Sigmoid colon (tissue), 4 donors: Measurements from ENCODE around the gene CLTRN.

Experiments used
- EP300 ChIP-seq, 4 donors: sonication (generic); formaldehyde crosslinking; IDR thresholded peaks; one replicate each; pipeline ENCODE4 v1.6.1; 2017; ENCODE audit warnings: antibody characterized with exemption in 4 of 4
- POLR2AphosphoS5 ChIP-seq, 4 donors: sonication (generic); formaldehyde crosslinking; IDR thresholded peaks; one replicate each; pipeline ENCODE4 v1.6.1; 2017; ENCODE audit warnings: antibody characterized with exemption in 4 of 4
- TF ChIP-seq, protein P1 (sequence below), 4 experiments: fragments of 450-650 bp in 3 of 4; fragments of 200-600 bp in 1 of 4; IDR thresholded peaks; one replicate each; pipeline ENCODE4 v1.5.1; 2016 to 2019; ENCODE audit warnings: antibody characterized with exemption in 4 of 4, mild to moderate bottlenecking in 3 of 4, moderate library complexity in 2 of 4

DNA sequence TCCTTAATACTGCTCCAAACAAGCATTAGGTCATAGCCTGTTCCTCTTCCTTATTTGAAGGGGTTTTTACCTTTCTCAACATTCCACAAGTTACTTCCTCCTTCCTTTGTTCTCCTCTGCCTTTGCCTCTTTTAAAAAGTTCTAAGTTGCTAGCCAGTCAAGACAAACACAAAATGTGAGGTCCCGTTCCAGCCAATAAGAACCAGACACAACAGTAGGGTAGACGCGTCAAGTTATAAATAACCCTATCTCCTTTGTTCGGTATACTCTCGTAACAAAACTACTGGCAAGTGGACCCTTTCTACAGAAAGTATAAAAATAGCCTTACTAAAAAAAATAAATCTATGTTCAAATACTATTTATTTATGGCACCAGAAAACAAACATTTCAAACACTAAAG is 57.5 kb downstream of the CLTRN start:
- TF ChIP-seq EP300 (IDR thresholded peaks at IDR 0.05) (no peak), POLR2AphosphoS5 (IDR thresholded peaks at IDR 0.05) (no peak)
- TF ChIP-seq, protein P1, sequence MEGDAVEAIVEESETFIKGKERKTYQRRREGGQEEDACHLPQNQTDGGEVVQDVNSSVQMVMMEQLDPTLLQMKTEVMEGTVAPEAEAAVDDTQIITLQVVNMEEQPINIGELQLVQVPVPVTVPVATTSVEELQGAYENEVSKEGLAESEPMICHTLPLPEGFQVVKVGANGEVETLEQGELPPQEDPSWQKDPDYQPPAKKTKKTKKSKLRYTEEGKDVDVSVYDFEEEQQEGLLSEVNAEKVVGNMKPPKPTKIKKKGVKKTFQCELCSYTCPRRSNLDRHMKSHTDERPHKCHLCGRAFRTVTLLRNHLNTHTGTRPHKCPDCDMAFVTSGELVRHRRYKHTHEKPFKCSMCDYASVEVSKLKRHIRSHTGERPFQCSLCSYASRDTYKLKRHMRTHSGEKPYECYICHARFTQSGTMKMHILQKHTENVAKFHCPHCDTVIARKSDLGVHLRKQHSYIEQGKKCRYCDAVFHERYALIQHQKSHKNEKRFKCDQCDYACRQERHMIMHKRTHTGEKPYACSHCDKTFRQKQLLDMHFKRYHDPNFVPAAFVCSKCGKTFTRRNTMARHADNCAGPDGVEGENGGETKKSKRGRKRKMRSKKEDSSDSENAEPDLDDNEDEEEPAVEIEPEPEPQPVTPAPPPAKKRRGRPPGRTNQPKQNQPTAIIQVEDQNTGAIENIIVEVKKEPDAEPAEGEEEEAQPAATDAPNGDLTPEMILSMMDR (IDR thresholded peaks at IDR 0.05) = no peak
